Measurements from ENCODE around the gene HYOU1.

HYOU1 gene

GRCh38 chr11:119016216-119017009 lies 40.6 kb downstream of the HYOU1 start:
- TF ChIP-seq CTCF (IDR thresholded peaks at IDR 0.05; ENCODE audit: extremely low read depth, missing control alignments), result no peak
- no peak for DNase-seq (ENCODE audit: low spot score)

- TF ChIP-seq CTCF (IDR thresholded peaks at IDR 0.05; ENCODE audit: extremely low read depth, missing control alignments), result no peak
- DNase-seq (ENCODE audit: low spot score), result no peak
Measured at GRCh38 chr11:119015054-119015611, 41.9 kb downstream of the HYOU1 start.

GRCh38 chr11:119014209-119014924 lies 42.6 kb downstream of the HYOU1 start:
- DNase-seq (ENCODE audit: low spot score), result no peak
- TF ChIP-seq CTCF (IDR thresholded peaks at IDR 0.05; ENCODE audit: extremely low read depth, missing control alignments), result no peak

- no peak for TF ChIP-seq CTCF (IDR thresholded peaks at IDR 0.05; ENCODE audit: extremely low read depth, missing control alignments)
- no peak for DNase-seq (ENCODE audit: low spot score)
Measured at GRCh38 chr11:119012629-119013170, 44.3 kb downstream of the HYOU1 start.

GRCh38 chr11:119011476-119012053 lies 45.4 kb downstream of the HYOU1 start:
- no peak for DNase-seq (ENCODE audit: low spot score)
- no peak for TF ChIP-seq CTCF (IDR thresholded peaks at IDR 0.05; ENCODE audit: extremely low read depth, missing control alignments)

- no peak for DNase-seq (ENCODE audit: low spot score)
- no peak for TF ChIP-seq CTCF (IDR thresholded peaks at IDR 0.05; ENCODE audit: extremely low read depth, missing control alignments)
Measured at GRCh38 chr11:119006656-119007055, 50.3 kb downstream of the HYOU1 start.

Measured in GM20000 (cell line).